HCT116 (cell line): ENCODE data around the gene GEMIN7. TPM values are rescaled to one million over a fixed set of nuclear protein-coding genes. Genes with fewer than 3 reads are reported as not detected.

ENCODE experiments used
- ATAC-seq: fragments of 200-7000 bp; cut with Tn5 transposase; 2 replicates; pipeline ENCODE4 v1.9.1; 2020; ENCODE audit warnings: mild to moderate bottlenecking, moderate library complexity
- BruUV-seq: library from RNA; stranded (reverse); fragments of 400-500 nt; replicated peaks from 2 replicates; lab custom pipeline; 2021; lab: Mats Ljungman, UMichigan
- CTCF ChIA-PET: fragments of 300-600 bp; sonication (Branson Sonifier 250); formaldehyde crosslinking; loops from one replicate; lab custom pipeline; 2021; ENCODE audit warnings: antibody characterized with exemption; lab: Charles Lee
- POLR2A ChIA-PET: fragments of 300-600, 350-600 bp; sonication (Branson Sonifier 250); formaldehyde crosslinking; loops from one replicate; lab custom pipeline; 2021; ENCODE audit warnings: antibody characterized with exemption; lab: Charles Lee
- RAD21 ChIA-PET, 2 experiments: fragments of 300-600 bp; sonication (Branson Sonifier 250); formaldehyde crosslinking; loops; one replicate each; lab custom pipeline; 2023; ENCODE audit warnings: low total read pairs in 2 of 2; ENCODE audit not compliant: uncharacterized antibody in 2 of 2, unreplicated experiment in 2 of 2, low non-redundant PET in 1 of 2; lab: Charles Lee
- DNase-seq: peaks from one replicate; pipeline ENCODE4 v3.0.0-alpha.2; 2010; ENCODE audit warnings: low read depth, low spot score
- H2AFZ ChIP-seq: fragments of 200-600 bp; shearing (Covaris generic), sonication (generic); 2 replicates; pipeline ENCODE4 v1.6.1; 2017; ENCODE audit warnings: low read depth, mixed run types, mixed read lengths, antibody characterized with exemption, low read length; ENCODE audit not compliant: poor library complexity, severe bottlenecking
- H3K27ac ChIP-seq: 2 replicates; pipeline ENCODE4 v1.5.1; 2012; ENCODE audit warnings: low read depth, low read length
- H3K27me3 ChIP-seq: fragments of 200-600 bp; sonication (generic); 2 replicates; pipeline ENCODE4 v1.6.1; 2016; ENCODE audit warnings: mixed run types, low read length, mixed read lengths; ENCODE audit not compliant: insufficient read depth
- H3K36me3 ChIP-seq, 2 experiments: fragments of 200-500 bp in 1 of 2; fragments of 200-600 bp in 1 of 2; sonication (Bioruptor generic) in 1 of 2; sonication (generic) in 1 of 2; 2 replicates each; pipeline versions ENCODE4 v1.5.1 to v1.6.1; 2014 to 2016; ENCODE audit warnings: low read length in 2 of 2, inconsistent platforms in 1 of 2, mixed read lengths in 1 of 2, mixed run types in 1 of 2; ENCODE audit not compliant: insufficient read depth in 2 of 2, control insufficient read depth in 1 of 2
- H3K4me1 ChIP-seq, 2 experiments: fragments of 200-600 bp in 1 of 2; sonication (generic) in 1 of 2; 2 replicates each; pipeline versions ENCODE4 v1.5.1 to v1.6.1; 2012 to 2017; ENCODE audit warnings: low read length in 2 of 2, inconsistent platforms in 1 of 2, mild to moderate bottlenecking in 1 of 2, mixed read lengths in 1 of 2, mixed run types in 1 of 2, moderate library complexity in 1 of 2; ENCODE audit not compliant: insufficient read depth in 2 of 2, control insufficient read depth in 1 of 2
- H3K4me2 ChIP-seq: fragments of 200-600 bp; sonication (generic); 2 replicates; pipeline ENCODE4 v1.6.1; 2017; ENCODE audit warnings: mixed run types, low read length, mixed read lengths
- H3K4me3 ChIP-seq, 2 experiments: fragments of 200-600 bp in 1 of 2; sonication (generic) in 1 of 2; replicated peaks in 1 of 2; 2 replicates each; pipeline ENCODE4 v1.5.1; 2011 to 2016; ENCODE audit warnings: low read length in 2 of 2, control low read depth in 1 of 2, low read depth in 1 of 2, mild to moderate bottlenecking in 1 of 2, mixed read lengths in 1 of 2, mixed run types in 1 of 2
- H3K79me2 ChIP-seq: fragments of 200-600 bp; sonication (generic); 2 replicates; pipeline ENCODE4 v1.6.1; 2017; ENCODE audit warnings: mild to moderate bottlenecking, mixed run types, low read length, moderate library complexity, mixed read lengths; ENCODE audit not compliant: insufficient read depth
- H3K9ac ChIP-seq: fragments of 200-600 bp; sonication (generic); 2 replicates; pipeline ENCODE4 v1.6.1; 2016; ENCODE audit warnings: low read length, mixed read lengths
- H3K9me2 ChIP-seq: fragments of 200-600 bp; sonication (generic), shearing (Covaris generic); 2 replicates; pipeline ENCODE4 v1.6.1; 2017; ENCODE audit warnings: mixed run types, mild to moderate bottlenecking, moderate library complexity; ENCODE audit not compliant: insufficient read depth
- H3K9me3 ChIP-seq, 2 experiments: fragments of 200-500 bp in 1 of 2; fragments of 200-600 bp in 1 of 2; sonication (Bioruptor generic) in 1 of 2; sonication (generic) in 1 of 2; 2 replicates each; pipeline ENCODE4 v1.6.1; 2014 to 2017; ENCODE audit warnings: low read length in 2 of 2, mixed read lengths in 2 of 2, inconsistent platforms in 1 of 2, low read depth in 1 of 2, mild to moderate bottlenecking in 1 of 2, mixed run types in 1 of 2, moderate library complexity in 1 of 2; ENCODE audit not compliant: control insufficient read depth in 1 of 2, insufficient read depth in 1 of 2
- H4K20me1 ChIP-seq: fragments of 200-600 bp; sonication (generic), shearing (Covaris generic); 2 replicates; pipeline ENCODE4 v1.6.1; 2017; ENCODE audit warnings: mixed run types, mild to moderate bottlenecking, moderate library complexity; ENCODE audit not compliant: insufficient read depth
- CBX3 ChIP-seq: IDR thresholded peaks from 2 replicates; pipeline ENCODE4 v1.6.1; 2012; ENCODE audit warnings: low read depth
- CEBPB ChIP-seq: IDR thresholded peaks from 2 replicates; pipeline ENCODE4 v1.6.1; 2012; ENCODE audit warnings: low read depth
- ELF1 ChIP-seq: IDR thresholded peaks from 2 replicates; pipeline ENCODE4 v1.6.1; 2012; ENCODE audit warnings: low read depth, borderline replicate concordance
- MAX ChIP-seq: IDR thresholded peaks from 2 replicates; pipeline ENCODE4 v1.6.1; 2012
- RAD21 ChIP-seq: IDR thresholded peaks from 2 replicates; pipeline ENCODE4 v1.6.1; 2012; ENCODE audit warnings: low read depth, mild to moderate bottlenecking
- REST ChIP-seq: IDR thresholded peaks from 2 replicates; pipeline ENCODE4 v1.6.1; 2012; ENCODE audit warnings: low read depth
- SIN3A ChIP-seq: IDR thresholded peaks from 2 replicates; pipeline ENCODE4 v1.6.1; 2012; ENCODE audit warnings: low read depth
- SP1 ChIP-seq: IDR thresholded peaks from 2 replicates; pipeline ENCODE4 v1.6.1; 2012; ENCODE audit warnings: low read depth
- SRF ChIP-seq: IDR thresholded peaks from 2 replicates; pipeline ENCODE4 v1.6.1; 2012; ENCODE audit warnings: low read depth
- YY1 ChIP-seq: IDR thresholded peaks from 2 replicates; pipeline ENCODE4 v1.6.1; 2011; ENCODE audit warnings: low read length, low read depth, moderate library complexity, mild to moderate bottlenecking; ENCODE audit not compliant: insufficient replicate concordance; ENCODE audit errors: extremely low read depth
- ZBTB33 ChIP-seq: IDR thresholded peaks from 2 replicates; pipeline ENCODE4 v1.6.1; 2011; ENCODE audit warnings: mild to moderate bottlenecking, low read length, moderate library complexity; ENCODE audit not compliant: insufficient replicate concordance; ENCODE audit errors: extremely low read depth
- ZFX ChIP-seq: fragments of 450-650 bp; IDR thresholded peaks from 2 replicates; pipeline ENCODE4 v1.6.1; 2017
- ZNF274 ChIP-seq: fragments of 200-500 bp; sonication (Bioruptor generic); IDR thresholded peaks from 2 replicates; pipeline ENCODE4 v1.6.1; 2014; ENCODE audit warnings: mild to moderate bottlenecking, low read depth, low read length, inconsistent platforms
- intact Hi-C: fragments of 100-400 bp; cut with micrococcal nuclease; formaldehyde crosslinking; loops from 2 replicates; pipeline ENCODE4 v1.10.0; 2022
- total RNA-seq: library from RNA; stranded (reverse); gene quantifications from one replicate; pipeline ENCODE4 v1.2.1, GENCODE V29; 2021; ENCODE audit not compliant: unreplicated experiment
- TF ChIP-seq, protein P1 (sequence below): IDR thresholded peaks from 2 replicates; pipeline ENCODE4 v1.6.1; 2012
- TF ChIP-seq, protein P2 (sequence below), 3 experiments: fragments of 200-600 bp in 1 of 3; sonication (generic) in 1 of 3; IDR thresholded peaks in 2 of 3; conservative IDR thresholded peaks in 1 of 3; 2 replicates each; pipeline ENCODE4 v1.5.1; 2012 to 2017; ENCODE audit warnings: low read depth in 2 of 3, low read length in 2 of 3, antibody characterized with exemption in 1 of 3, borderline replicate concordance in 1 of 3, control low read depth in 1 of 3, mild to moderate bottlenecking in 1 of 3, mixed read lengths in 1 of 3, mixed run types in 1 of 3, moderate library complexity in 1 of 3; ENCODE audit not compliant: insufficient read depth in 1 of 3

Gene GEMIN7
- total RNA-seq, 1 experiment from 2014 or later: 35.4 TPM

DNA sequence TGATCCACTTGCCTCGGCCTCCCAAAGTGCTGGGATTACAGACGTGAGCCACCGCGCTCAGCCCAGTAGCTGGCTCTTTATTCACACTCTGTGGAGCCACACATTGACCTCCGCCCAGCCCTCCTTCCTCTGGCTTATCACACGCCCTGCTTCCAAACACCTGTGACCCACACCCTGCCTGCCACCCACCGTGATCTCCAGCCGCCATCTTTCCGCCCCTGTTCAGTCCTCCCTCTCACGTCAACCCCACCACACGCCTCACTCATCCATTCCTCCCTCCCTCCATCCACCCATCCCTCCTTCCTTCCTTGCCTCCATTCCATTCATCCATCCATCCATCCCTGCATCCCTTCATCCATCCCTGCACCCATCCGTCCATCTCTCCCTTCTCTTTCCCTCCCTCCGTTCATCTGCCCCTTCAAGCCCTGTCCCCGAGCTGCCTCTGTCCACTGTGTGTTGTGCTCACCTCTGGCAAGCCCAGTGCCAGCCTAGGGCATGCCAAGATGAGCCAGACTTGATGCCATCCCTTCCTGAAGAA, 20.4 kb upstream of the GEMIN7 start:
- no peaks in the 10 kb centered on the region for H3K27me3 ChIP-seq
- H3K9me2 ChIP-seq: no peaks in the 10 kb centered on the region
- RAD21 ChIA-PET: no interaction called here
- BruUV-seq: no TSS peak
- DNase-seq (no peak), ATAC-seq (no peak)
- no peaks in the 10 kb centered on the region for H3K9me3 ChIP-seq
- H4K20me1 ChIP-seq: no peaks in the 10 kb centered on the region
- peaks cover 21% of the 10 kb centered on the region for H3K79me2 ChIP-seq
- TF ChIP-seq CBX3: no peak
- TF ChIP-seq RAD21: no peak
- no peak for TF ChIP-seq CEBPB
- TF ChIP-seq YY1: no peak
- no peak for TF ChIP-seq REST
- TF ChIP-seq, protein P1, sequence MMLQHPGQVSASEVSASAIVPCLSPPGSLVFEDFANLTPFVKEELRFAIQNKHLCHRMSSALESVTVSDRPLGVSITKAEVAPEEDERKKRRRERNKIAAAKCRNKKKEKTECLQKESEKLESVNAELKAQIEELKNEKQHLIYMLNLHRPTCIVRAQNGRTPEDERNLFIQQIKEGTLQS: no peak
- no peak for TF ChIP-seq ZFX
- TF ChIP-seq SP1: no peak
- no peak for TF ChIP-seq ELF1
- TF ChIP-seq ZNF274: no peak
- TF ChIP-seq MAX: no peak
- no peak for TF ChIP-seq SIN3A
- TF ChIP-seq, protein P2, sequence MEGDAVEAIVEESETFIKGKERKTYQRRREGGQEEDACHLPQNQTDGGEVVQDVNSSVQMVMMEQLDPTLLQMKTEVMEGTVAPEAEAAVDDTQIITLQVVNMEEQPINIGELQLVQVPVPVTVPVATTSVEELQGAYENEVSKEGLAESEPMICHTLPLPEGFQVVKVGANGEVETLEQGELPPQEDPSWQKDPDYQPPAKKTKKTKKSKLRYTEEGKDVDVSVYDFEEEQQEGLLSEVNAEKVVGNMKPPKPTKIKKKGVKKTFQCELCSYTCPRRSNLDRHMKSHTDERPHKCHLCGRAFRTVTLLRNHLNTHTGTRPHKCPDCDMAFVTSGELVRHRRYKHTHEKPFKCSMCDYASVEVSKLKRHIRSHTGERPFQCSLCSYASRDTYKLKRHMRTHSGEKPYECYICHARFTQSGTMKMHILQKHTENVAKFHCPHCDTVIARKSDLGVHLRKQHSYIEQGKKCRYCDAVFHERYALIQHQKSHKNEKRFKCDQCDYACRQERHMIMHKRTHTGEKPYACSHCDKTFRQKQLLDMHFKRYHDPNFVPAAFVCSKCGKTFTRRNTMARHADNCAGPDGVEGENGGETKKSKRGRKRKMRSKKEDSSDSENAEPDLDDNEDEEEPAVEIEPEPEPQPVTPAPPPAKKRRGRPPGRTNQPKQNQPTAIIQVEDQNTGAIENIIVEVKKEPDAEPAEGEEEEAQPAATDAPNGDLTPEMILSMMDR (IDR thresholded peaks at IDR 0.05 in 2 of 3, conservative IDR thresholded peaks at IDR 0.05 in 1 of 3; ENCODE audit: borderline replicate concordance in 1 of 3, insufficient read depth in 1 of 3, low read depth in 2 of 3, low read length in 2 of 3): no peak
- no peak for TF ChIP-seq SRF
- no peak for TF ChIP-seq ZBTB33
- TF ChIP-seq, all 23 proteins: peak for 0
- no peak overlapping the region for H3K9ac ChIP-seq
- H3K36me3 ChIP-seq: peaks cover 51 to 54% of the 10 kb centered on the region in 2 experiments; a peak in 3 of 4 replicates
- ChIA-PET POLR2A (no interaction called here), CTCF (interaction anchor here (1.0 to 1.4 kb wide), 12 partner anchors 14 to 335 kb away, joined by 3 to 18 read pairs (median 5); partner anchors contain the start of genes CLASRP, PPP1R37 and TOMM40)
- intact Hi-C loops: loop anchor here (1.0 to 5.0 kb wide), 2 partner anchors 69 to 156 kb away; no protein-coding TSS in a partner anchor
- H3K4me1 ChIP-seq: no peaks in the 10 kb centered on the region
- H3K4me2 ChIP-seq: no peak overlapping the region
- no peak overlapping the region for H3K4me3 ChIP-seq
- H2AFZ ChIP-seq: no peak overlapping the region
- no peak overlapping the region for H3K27ac ChIP-seq
